GM12892 (cell line): Measurements from ENCODE around the gene TMEM30A.

Source experiments
- POLR2A ChIP-seq: IDR thresholded peaks from 2 replicates; pipeline ENCODE4 v1.6.1; 2011; ENCODE audit warnings: low read depth, low read length, control low read depth
- POLR2AphosphoS5 ChIP-seq: IDR thresholded peaks from 2 replicates; pipeline ENCODE4 v1.6.1; 2011; ENCODE audit warnings: low read depth, low read length, control low read depth
- TAF1 ChIP-seq: IDR thresholded peaks from 2 replicates; pipeline ENCODE4 v1.6.1; 2011; ENCODE audit warnings: low read depth, mild to moderate bottlenecking, control low read depth, low read length, borderline replicate concordance

DNA sequence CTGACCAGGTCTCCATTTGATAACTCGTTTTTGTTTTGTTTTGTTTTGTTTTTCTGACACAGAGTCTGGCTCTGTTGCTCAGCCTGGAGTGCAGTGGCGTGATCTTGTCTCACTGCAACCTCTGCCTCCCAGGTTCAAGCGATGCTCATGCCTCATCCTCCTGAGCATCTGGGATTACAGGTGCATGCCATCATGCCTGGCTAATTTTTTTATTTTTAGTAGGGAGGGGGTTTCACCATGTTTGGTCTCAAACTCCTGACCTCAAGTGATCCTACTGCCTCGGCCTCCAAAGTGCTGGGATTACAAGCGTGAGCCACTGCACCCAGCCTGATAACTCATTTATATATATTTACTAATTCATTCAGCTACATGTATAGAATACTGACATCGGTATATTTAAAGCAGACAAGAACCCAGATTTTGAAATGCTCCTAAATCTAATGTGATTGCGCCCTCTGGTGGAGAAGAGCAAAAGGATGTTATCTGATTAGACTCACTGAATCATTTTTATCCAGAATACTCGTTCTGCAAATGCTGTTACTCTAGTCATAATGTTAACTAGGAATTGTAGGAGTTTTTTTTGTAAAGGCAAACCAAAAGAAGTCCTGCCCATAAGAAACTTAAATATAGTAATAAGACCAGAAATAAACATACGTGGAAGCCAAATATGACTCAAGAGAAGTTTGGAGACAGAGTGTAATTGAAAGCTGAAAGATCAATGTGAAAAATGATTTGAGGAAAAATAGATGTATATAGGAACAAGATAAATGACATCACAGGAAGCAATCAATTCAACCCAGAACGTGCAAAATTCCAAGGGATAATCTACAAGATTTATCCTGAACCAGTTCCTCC, 73.5 kb downstream of the TMEM30A start:
- no peak for TF ChIP-seq TAF1
- no peak for TF ChIP-seq POLR2A
- TF ChIP-seq POLR2AphosphoS5 = no peak
